Measurements from ENCODE around the gene NAV3.
A peak's percentile ranks its signal among the peaks of the same experiment; 100 is the strongest.

The NAV3 gene

GRCh38 chr12:78115889-78116288 is 285.2 kb downstream of the NAV3 start:
- no peak overlapping the region for H2AK5ac ChIP-seq (ENCODE audit: low read length, severe bottlenecking)
- H3K4me1 ChIP-seq (ENCODE audit: control insufficient read depth, insufficient read depth, low read depth, low read length): peaks cover 2% of the 10 kb centered on the region
- no peak overlapping the region for H3K9ac ChIP-seq (ENCODE audit: low read length)
- no peak overlapping the region for H3K14ac ChIP-seq (ENCODE audit: low read length in 2 of 2)
- H3K4ac ChIP-seq (ENCODE audit: low read depth in 1 of 2, low read length in 2 of 2): no peak overlapping the region
- H3K27me3 ChIP-seq (ENCODE audit: control insufficient read depth in 1 of 2, insufficient read depth in 1 of 2, low read length in 2 of 2): no peaks in the 10 kb centered on the region
- H2BK15ac ChIP-seq (ENCODE audit: low read depth, poor library complexity, severe bottlenecking): no peak overlapping the region
- H3K4me2 ChIP-seq (ENCODE audit: low read length, poor library complexity, severe bottlenecking): no peak overlapping the region
- H3K27ac ChIP-seq (ENCODE audit: low read length, poor library complexity, severe bottlenecking): no peak overlapping the region
- peaks cover 12 to 38% of the 10 kb centered on the region in 2 experiments for H3K36me3 ChIP-seq (ENCODE audit: control insufficient read depth in 1 of 2, insufficient read depth in 2 of 2, low read depth in 1 of 2, low read length in 2 of 2)
- H2AFZ ChIP-seq (ENCODE audit: low read depth, low read length): no peak overlapping the region
- H2BK12ac ChIP-seq (ENCODE audit: low read length in 2 of 2): no peak overlapping the region
- H3K79me1 ChIP-seq (replicated peaks; ENCODE audit: low read length, poor library complexity, severe bottlenecking): peaks cover 3% of the 10 kb centered on the region
- no peak for DNase-seq
- no peak overlapping the region for H3K4me3 ChIP-seq (ENCODE audit: insufficient read depth in 1 of 2, low read depth in 1 of 2, low read length in 2 of 2)
- H2BK5ac ChIP-seq (ENCODE audit: low read depth, low read length, poor library complexity, severe bottlenecking): no peak overlapping the region
- H4K8ac ChIP-seq (ENCODE audit: low read length): no peak overlapping the region
- H4K91ac ChIP-seq (ENCODE audit: low read length): no peak overlapping the region
- H3K18ac ChIP-seq (ENCODE audit: low read depth in 1 of 2, low read length in 2 of 2): no peak overlapping the region
- peaks cover 22% of the 10 kb centered on the region for H3K9me3 ChIP-seq (ENCODE audit: control insufficient read depth, low read length)
- WGBS: 91% methylated on average over 1 of the region's 1 CpG
- no peak overlapping the region for H2BK120ac ChIP-seq (ENCODE audit: low read depth, low read length)
- no peak overlapping the region for H3K23ac ChIP-seq (ENCODE audit: low read length in 2 of 2)

GRCh38 chr12:78118036-78118435 is 287.3 kb downstream of the NAV3 start:
- H3K4me3 ChIP-seq (ENCODE audit: insufficient read depth in 1 of 2, low read depth in 1 of 2, low read length in 2 of 2): no peak overlapping the region
- H3K9me3 ChIP-seq (ENCODE audit: control insufficient read depth, low read length): peaks cover 16% of the 10 kb centered on the region
- no peak overlapping the region for H2BK12ac ChIP-seq (ENCODE audit: low read length in 2 of 2)
- no peak for DNase-seq
- no peak overlapping the region for H3K4me2 ChIP-seq (ENCODE audit: low read length, poor library complexity, severe bottlenecking)
- H3K79me1 ChIP-seq (replicated peaks; ENCODE audit: low read length, poor library complexity, severe bottlenecking): peaks cover 9% of the 10 kb centered on the region
- no peak overlapping the region for H3K23ac ChIP-seq (ENCODE audit: low read length in 2 of 2)
- no peak overlapping the region for H2AK5ac ChIP-seq (ENCODE audit: low read length, severe bottlenecking)
- 93% methylated on average over 4 of the region's 6 CpGs for WGBS
- no peak overlapping the region for H2AFZ ChIP-seq (ENCODE audit: low read depth, low read length)
- H3K18ac ChIP-seq (ENCODE audit: low read depth in 1 of 2, low read length in 2 of 2): no peak overlapping the region
- H3K14ac ChIP-seq (ENCODE audit: low read length in 2 of 2): no peak overlapping the region
- no peaks in the 10 kb centered on the region for H3K27me3 ChIP-seq (ENCODE audit: control insufficient read depth in 1 of 2, insufficient read depth in 1 of 2, low read length in 2 of 2)
- H4K91ac ChIP-seq (ENCODE audit: low read length): no peak overlapping the region
- no peak overlapping the region for H2BK5ac ChIP-seq (ENCODE audit: low read depth, low read length, poor library complexity, severe bottlenecking)
- H2BK15ac ChIP-seq (ENCODE audit: low read depth, poor library complexity, severe bottlenecking): no peak overlapping the region
- H3K9ac ChIP-seq (ENCODE audit: low read length): peak overlapping the region; percentile 25
- no peak overlapping the region for H3K27ac ChIP-seq (ENCODE audit: low read length, poor library complexity, severe bottlenecking)
- H2BK120ac ChIP-seq (ENCODE audit: low read depth, low read length): no peak overlapping the region
- H3K4ac ChIP-seq (ENCODE audit: low read depth in 1 of 2, low read length in 2 of 2): no peak overlapping the region
- peaks cover 18 to 42% of the 10 kb centered on the region in 2 experiments for H3K36me3 ChIP-seq (ENCODE audit: control insufficient read depth in 1 of 2, insufficient read depth in 2 of 2, low read depth in 1 of 2, low read length in 2 of 2)
- H4K8ac ChIP-seq (ENCODE audit: low read length): no peak overlapping the region
- peaks cover 7% of the 10 kb centered on the region for H3K4me1 ChIP-seq (ENCODE audit: control insufficient read depth, insufficient read depth, low read depth, low read length)

GRCh38 chr12:78118486-78118885 is 287.8 kb downstream of the NAV3 start:
- H3K4ac ChIP-seq (ENCODE audit: low read depth in 1 of 2, low read length in 2 of 2): no peak overlapping the region
- no peak overlapping the region for H3K4me2 ChIP-seq (ENCODE audit: low read length, poor library complexity, severe bottlenecking)
- no peak for DNase-seq
- peaks cover 9% of the 10 kb centered on the region for H3K79me1 ChIP-seq (replicated peaks; ENCODE audit: low read length, poor library complexity, severe bottlenecking)
- H3K23ac ChIP-seq (ENCODE audit: low read length in 2 of 2): no peak overlapping the region
- no peak overlapping the region for H3K27ac ChIP-seq (ENCODE audit: low read length, poor library complexity, severe bottlenecking)
- H3K9ac ChIP-seq (ENCODE audit: low read length): peak overlapping the region; percentile 25
- no peak overlapping the region for H4K8ac ChIP-seq (ENCODE audit: low read length)
- H3K18ac ChIP-seq (ENCODE audit: low read depth in 1 of 2, low read length in 2 of 2): no peak overlapping the region
- H2AK5ac ChIP-seq (ENCODE audit: low read length, severe bottlenecking): no peak overlapping the region
- H3K36me3 ChIP-seq (ENCODE audit: control insufficient read depth in 1 of 2, insufficient read depth in 2 of 2, low read depth in 1 of 2, low read length in 2 of 2): peaks cover 16 to 46% of the 10 kb centered on the region in 2 experiments
- H3K4me1 ChIP-seq (ENCODE audit: control insufficient read depth, insufficient read depth, low read depth, low read length): peaks cover 7% of the 10 kb centered on the region
- no peak overlapping the region for H2BK5ac ChIP-seq (ENCODE audit: low read depth, low read length, poor library complexity, severe bottlenecking)
- 100% methylated on average over 2 of the region's 2 CpGs for WGBS
- H4K91ac ChIP-seq (ENCODE audit: low read length): no peak overlapping the region
- H2AFZ ChIP-seq (ENCODE audit: low read depth, low read length): no peak overlapping the region
- H3K14ac ChIP-seq (ENCODE audit: low read length in 2 of 2): no peak overlapping the region
- no peak overlapping the region for H3K4me3 ChIP-seq (ENCODE audit: insufficient read depth in 1 of 2, low read depth in 1 of 2, low read length in 2 of 2)
- no peak overlapping the region for H2BK12ac ChIP-seq (ENCODE audit: low read length in 2 of 2)
- H2BK15ac ChIP-seq (ENCODE audit: low read depth, poor library complexity, severe bottlenecking): no peak overlapping the region
- H2BK120ac ChIP-seq (ENCODE audit: low read depth, low read length): no peak overlapping the region
- H3K9me3 ChIP-seq (ENCODE audit: control insufficient read depth, low read length): peaks cover 11% of the 10 kb centered on the region
- H3K27me3 ChIP-seq (ENCODE audit: control insufficient read depth in 1 of 2, insufficient read depth in 1 of 2, low read length in 2 of 2): no peaks in the 10 kb centered on the region

- 97% methylated on average over 11 of the region's 12 CpGs for WGBS
- Histone ChIP-seq H3K36me3 (ENCODE audit: control insufficient read depth in 1 of 2, insufficient read depth in 2 of 2, low read depth in 1 of 2, low read length in 2 of 2) (peaks cover 16 to 54% of the 10 kb centered on the region in 2 experiments), H3K27ac (ENCODE audit: low read length, poor library complexity, severe bottlenecking) (no peak overlapping the region), H4K91ac (ENCODE audit: low read length) (no peak overlapping the region), H4K8ac (ENCODE audit: low read length) (no peak overlapping the region), H2BK120ac (ENCODE audit: low read depth, low read length) (no peak overlapping the region), H3K23ac (ENCODE audit: low read length in 2 of 2) (no peak overlapping the region), H3K9me3 (ENCODE audit: control insufficient read depth, low read length) (peaks cover 3% of the 10 kb centered on the region), H3K4me3 (ENCODE audit: insufficient read depth in 1 of 2, low read depth in 1 of 2, low read length in 2 of 2) (no peak overlapping the region), H3K18ac (ENCODE audit: low read depth in 1 of 2, low read length in 2 of 2) (no peak overlapping the region), H2AFZ (ENCODE audit: low read depth, low read length) (no peak overlapping the region), H3K79me1 (replicated peaks; ENCODE audit: low read length, poor library complexity, severe bottlenecking) (peaks cover 11% of the 10 kb centered on the region), H2BK15ac (ENCODE audit: low read depth, poor library complexity, severe bottlenecking) (no peak overlapping the region), H3K4me2 (ENCODE audit: low read length, poor library complexity, severe bottlenecking) (no peak overlapping the region), H2BK5ac (ENCODE audit: low read depth, low read length, poor library complexity, severe bottlenecking) (no peak overlapping the region), H2BK12ac (ENCODE audit: low read length in 2 of 2) (no peak overlapping the region), H3K4me1 (ENCODE audit: control insufficient read depth, insufficient read depth, low read depth, low read length) (peaks cover 7% of the 10 kb centered on the region), H3K9ac (ENCODE audit: low read length) (no peak overlapping the region), H2AK5ac (ENCODE audit: low read length, severe bottlenecking) (no peak overlapping the region), H3K14ac (ENCODE audit: low read length in 2 of 2) (peak overlapping the region in 1 of 2 experiments; percentile 48), H3K27me3 (ENCODE audit: control insufficient read depth in 1 of 2, insufficient read depth in 1 of 2, low read length in 2 of 2) (no peaks in the 10 kb centered on the region), H3K4ac (ENCODE audit: low read depth in 1 of 2, low read length in 2 of 2) (no peak overlapping the region)
- no peak for DNase-seq
Observed at GRCh38 chr12:78119351-78119918, 288.7 kb downstream of the NAV3 start.

Measured in mesenchymal stem cell (in vitro differentiated cells and primary cell).